ENCODE measurements around the gene STOML2. TPM values are rescaled to one million over a fixed set of nuclear protein-coding genes. Genes with fewer than 3 reads are reported as not detected.

STOML2 gene
- total RNA-seq, 1 experiment from 2014 or later: 109 TPM

DNA sequence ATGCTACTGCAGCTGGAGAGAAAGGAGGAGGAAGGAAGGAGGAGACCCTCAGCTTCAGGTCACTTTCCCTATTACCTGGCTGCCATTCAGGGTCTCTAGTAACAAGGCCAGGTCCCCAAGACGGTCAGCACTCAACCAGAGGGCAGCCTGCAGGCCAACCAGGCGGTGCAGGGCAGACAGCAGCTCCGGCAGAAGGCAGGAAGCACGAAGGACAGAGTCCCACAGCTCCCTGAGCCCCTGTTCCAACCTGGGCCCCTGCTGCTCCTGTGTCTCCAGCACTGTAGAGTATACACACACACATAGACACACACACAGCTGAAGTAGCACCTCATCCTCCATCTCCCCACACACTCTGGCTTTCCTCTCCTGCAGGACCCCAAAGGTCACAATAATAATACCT is 24.9 kb downstream of the STOML2 start:
- DNase-seq: no peak
- Histone ChIP-seq H3F3A (ENCODE audit: insufficient read depth, low read depth) (peaks cover 20% of the 10 kb centered on the region; the same call in 1 of the 2 replicates), H4K20me1 (ENCODE audit: insufficient read depth) (no peaks in the 10 kb centered on the region), H3K4me3 (peak overlapping the region; percentile 84; the same call in 1 of the 2 replicates), H2AFZ (no peak overlapping the region), H3K4me1 (replicated peaks; ENCODE audit: insufficient read depth) (no peaks in the 10 kb centered on the region), H3K36me3 (ENCODE audit: low read depth) (no peaks in the 10 kb centered on the region), H3K9me2 (ENCODE audit: insufficient read depth) (no peaks in the 10 kb centered on the region), H3K4me2 (peak overlapping the region; percentile 90), H3K27ac (no peak overlapping the region), H3K79me2 (ENCODE audit: low read depth) (peaks cover 18% of the 10 kb centered on the region), H3K27me3 (ENCODE audit: insufficient read depth, low read depth) (no peaks in the 10 kb centered on the region), H3K9me3 (ENCODE audit: insufficient read depth, low read depth) (no peaks in the 10 kb centered on the region)
- CTCF ChIA-PET: no interaction called here
- BruUV-seq (replicated peaks): no TSS peak
- intact Hi-C loops (cut with micrococcal nuclease; ENCODE audit: unreplicated experiment): no loop called here
- POLR2A ChIA-PET (ENCODE audit: unreplicated experiment): no interaction called here
- TF ChIP-seq, protein P1, sequence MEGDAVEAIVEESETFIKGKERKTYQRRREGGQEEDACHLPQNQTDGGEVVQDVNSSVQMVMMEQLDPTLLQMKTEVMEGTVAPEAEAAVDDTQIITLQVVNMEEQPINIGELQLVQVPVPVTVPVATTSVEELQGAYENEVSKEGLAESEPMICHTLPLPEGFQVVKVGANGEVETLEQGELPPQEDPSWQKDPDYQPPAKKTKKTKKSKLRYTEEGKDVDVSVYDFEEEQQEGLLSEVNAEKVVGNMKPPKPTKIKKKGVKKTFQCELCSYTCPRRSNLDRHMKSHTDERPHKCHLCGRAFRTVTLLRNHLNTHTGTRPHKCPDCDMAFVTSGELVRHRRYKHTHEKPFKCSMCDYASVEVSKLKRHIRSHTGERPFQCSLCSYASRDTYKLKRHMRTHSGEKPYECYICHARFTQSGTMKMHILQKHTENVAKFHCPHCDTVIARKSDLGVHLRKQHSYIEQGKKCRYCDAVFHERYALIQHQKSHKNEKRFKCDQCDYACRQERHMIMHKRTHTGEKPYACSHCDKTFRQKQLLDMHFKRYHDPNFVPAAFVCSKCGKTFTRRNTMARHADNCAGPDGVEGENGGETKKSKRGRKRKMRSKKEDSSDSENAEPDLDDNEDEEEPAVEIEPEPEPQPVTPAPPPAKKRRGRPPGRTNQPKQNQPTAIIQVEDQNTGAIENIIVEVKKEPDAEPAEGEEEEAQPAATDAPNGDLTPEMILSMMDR (conservative IDR thresholded peaks at IDR 0.05): no peak
- no peak for TF ChIP-seq EZH2 (IDR thresholded peaks at IDR 0.05; ENCODE audit: low read depth)

DNA sequence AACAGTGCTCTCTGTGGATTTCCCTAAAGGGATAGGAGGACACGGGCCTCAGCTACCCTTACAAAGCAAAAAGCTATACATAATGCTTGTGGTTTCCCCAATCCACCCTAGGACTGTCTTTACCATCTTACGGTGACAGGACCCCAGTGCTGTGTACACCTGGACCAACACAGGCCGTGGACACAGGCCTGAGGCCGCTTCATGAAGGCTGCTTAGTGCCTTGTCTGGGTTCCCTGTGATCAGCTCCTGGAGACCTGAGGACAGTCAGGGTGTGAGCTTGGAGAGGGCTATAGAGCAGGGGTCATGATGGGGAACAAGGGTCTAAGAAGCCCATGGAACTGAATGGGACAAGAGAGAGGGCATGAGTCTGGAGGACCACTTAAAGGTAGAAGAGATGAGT is 26.1 kb downstream of the STOML2 start:
- TF ChIP-seq EZH2 (IDR thresholded peaks at IDR 0.05; ENCODE audit: low read depth): no peak
- Histone ChIP-seq H3K4me1 (replicated peaks; ENCODE audit: insufficient read depth) (no peaks in the 10 kb centered on the region), H3K27me3 (ENCODE audit: insufficient read depth, low read depth) (no peaks in the 10 kb centered on the region), H3K4me3 (no peak overlapping the region), H3K9me2 (ENCODE audit: insufficient read depth) (no peaks in the 10 kb centered on the region), H3K9me3 (ENCODE audit: insufficient read depth, low read depth) (no peaks in the 10 kb centered on the region), H3K79me2 (ENCODE audit: low read depth) (peaks cover 18% of the 10 kb centered on the region), H4K20me1 (ENCODE audit: insufficient read depth) (no peaks in the 10 kb centered on the region), H3F3A (ENCODE audit: insufficient read depth, low read depth) (peaks cover 26% of the 10 kb centered on the region), H3K4me2 (no peak overlapping the region), H3K27ac (no peak overlapping the region), H3K36me3 (ENCODE audit: low read depth) (no peaks in the 10 kb centered on the region), H2AFZ (no peak overlapping the region)
- POLR2A ChIA-PET (ENCODE audit: unreplicated experiment): no interaction called here
- CTCF ChIA-PET: no interaction called here
- no TSS peak for BruUV-seq (replicated peaks)
- DNase-seq: no peak
- intact Hi-C loops (cut with micrococcal nuclease; ENCODE audit: unreplicated experiment): no loop called here

DNA sequence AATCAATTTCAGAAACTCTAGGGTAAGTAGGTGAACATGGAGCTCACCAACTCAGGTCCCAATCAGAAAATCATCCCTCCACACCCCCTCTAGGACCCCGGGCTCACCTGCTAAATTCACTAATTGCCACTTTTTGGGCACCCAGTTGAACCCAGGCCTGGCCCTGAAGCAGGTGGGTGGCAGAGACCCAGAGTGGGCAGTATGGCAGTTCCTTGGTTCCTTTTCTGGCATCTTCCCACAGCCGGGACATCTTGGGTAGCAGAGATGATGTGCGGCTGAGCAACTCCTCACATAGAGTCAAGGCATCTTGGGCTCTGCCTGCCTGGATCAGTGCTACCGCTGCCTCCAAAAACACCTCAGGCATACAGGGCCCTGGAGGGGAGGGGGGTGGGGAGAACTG is 27.6 kb downstream of the STOML2 start:
- no TSS peak for BruUV-seq (replicated peaks)
- no peak for TF ChIP-seq EZH2 (IDR thresholded peaks at IDR 0.05; ENCODE audit: low read depth)
- TF ChIP-seq, protein P1 (conservative IDR thresholded peaks at IDR 0.05): no peak
- intact Hi-C loops (cut with micrococcal nuclease; ENCODE audit: unreplicated experiment): no loop called here
- Histone ChIP-seq H3K36me3 (ENCODE audit: low read depth) (no peaks in the 10 kb centered on the region), H3K9me3 (ENCODE audit: insufficient read depth, low read depth) (no peaks in the 10 kb centered on the region), H4K20me1 (ENCODE audit: insufficient read depth) (peaks cover 13% of the 10 kb centered on the region), H3K4me3 (no peak overlapping the region), H3F3A (ENCODE audit: insufficient read depth, low read depth) (peaks cover 26% of the 10 kb centered on the region), H3K27ac (no peak overlapping the region), H3K4me1 (replicated peaks; ENCODE audit: insufficient read depth) (peaks cover 4% of the 10 kb centered on the region), H2AFZ (no peak overlapping the region), H3K79me2 (ENCODE audit: low read depth) (peaks cover 33% of the 10 kb centered on the region), H3K4me2 (no peak overlapping the region), H3K27me3 (ENCODE audit: insufficient read depth, low read depth) (no peaks in the 10 kb centered on the region), H3K9me2 (ENCODE audit: insufficient read depth) (no peaks in the 10 kb centered on the region)
- POLR2A ChIA-PET (ENCODE audit: unreplicated experiment): no interaction called here
- DNase-seq: no peak
- CTCF ChIA-PET: no interaction called here

DNA sequence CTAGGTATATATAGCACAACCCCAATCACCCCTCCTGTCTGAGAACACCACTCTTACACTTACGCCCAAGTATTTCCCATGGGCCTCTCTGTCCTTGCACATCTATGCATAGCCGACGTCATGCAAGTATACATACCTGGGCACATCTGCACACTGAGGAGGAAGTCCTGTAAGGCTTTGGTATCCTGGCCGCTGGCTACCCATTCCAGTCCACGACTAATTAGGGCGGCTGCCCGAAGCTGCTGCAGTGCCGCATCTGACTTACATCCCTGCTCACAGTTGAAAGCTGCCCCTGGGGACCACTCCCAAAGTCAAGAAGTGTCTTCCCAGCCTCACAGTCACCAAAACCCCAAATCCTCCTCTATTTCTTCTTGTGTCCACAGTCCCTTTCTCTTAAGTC is 28.1 kb downstream of the STOML2 start:
- ChIA-PET CTCF (no interaction called here), POLR2A (ENCODE audit: unreplicated experiment) (no interaction called here)
- Histone ChIP-seq H3K4me1 (replicated peaks; ENCODE audit: insufficient read depth) (peaks cover 10% of the 10 kb centered on the region), H3K4me3 (no peak overlapping the region), H3K9me2 (ENCODE audit: insufficient read depth) (no peaks in the 10 kb centered on the region), H3K4me2 (no peak overlapping the region), H3K27ac (no peak overlapping the region), H3F3A (ENCODE audit: insufficient read depth, low read depth) (peaks cover 22% of the 10 kb centered on the region), H4K20me1 (ENCODE audit: insufficient read depth) (peaks cover 19% of the 10 kb centered on the region), H2AFZ (no peak overlapping the region), H3K79me2 (ENCODE audit: low read depth) (peaks cover 38% of the 10 kb centered on the region), H3K9me3 (ENCODE audit: insufficient read depth, low read depth) (no peaks in the 10 kb centered on the region), H3K36me3 (ENCODE audit: low read depth) (no peaks in the 10 kb centered on the region), H3K27me3 (ENCODE audit: insufficient read depth, low read depth) (no peaks in the 10 kb centered on the region)
- BruUV-seq (replicated peaks): no TSS peak
- intact Hi-C loops (cut with micrococcal nuclease; ENCODE audit: unreplicated experiment): loop anchor here (5.0 kb wide), 1 partner anchor 87 kb away; the partner anchor contains the start of gene DNAJB5
- DNase-seq: no peak
- TF ChIP-seq, protein P1 (conservative IDR thresholded peaks at IDR 0.05): no peak
- TF ChIP-seq EZH2 (IDR thresholded peaks at IDR 0.05; ENCODE audit: low read depth): no peak

All from PC-9 (cell line).